GM19438 (cell line): ENCODE measurements around the gene CPNE9.

Experiments
- ATAC-seq: cut with Tn5 transposase; IDR thresholded peaks from one replicate; pipeline ENCODE4 v1.9.1; 2021; ENCODE audit warnings: low read depth; ENCODE audit not compliant: unreplicated experiment

Gene CPNE9, protein sequence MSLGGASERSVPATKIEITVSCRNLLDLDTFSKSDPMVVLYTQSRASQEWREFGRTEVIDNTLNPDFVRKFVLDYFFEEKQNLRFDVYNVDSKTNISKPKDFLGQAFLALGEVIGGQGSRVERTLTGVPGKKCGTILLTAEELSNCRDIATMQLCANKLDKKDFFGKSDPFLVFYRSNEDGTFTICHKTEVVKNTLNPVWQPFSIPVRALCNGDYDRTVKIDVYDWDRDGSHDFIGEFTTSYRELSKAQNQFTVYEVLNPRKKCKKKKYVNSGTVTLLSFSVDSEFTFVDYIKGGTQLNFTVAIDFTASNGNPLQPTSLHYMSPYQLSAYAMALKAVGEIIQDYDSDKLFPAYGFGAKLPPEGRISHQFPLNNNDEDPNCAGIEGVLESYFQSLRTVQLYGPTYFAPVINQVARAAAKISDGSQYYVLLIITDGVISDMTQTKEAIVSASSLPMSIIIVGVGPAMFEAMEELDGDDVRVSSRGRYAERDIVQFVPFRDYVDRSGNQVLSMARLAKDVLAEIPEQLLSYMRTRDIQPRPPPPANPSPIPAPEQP

DNA sequence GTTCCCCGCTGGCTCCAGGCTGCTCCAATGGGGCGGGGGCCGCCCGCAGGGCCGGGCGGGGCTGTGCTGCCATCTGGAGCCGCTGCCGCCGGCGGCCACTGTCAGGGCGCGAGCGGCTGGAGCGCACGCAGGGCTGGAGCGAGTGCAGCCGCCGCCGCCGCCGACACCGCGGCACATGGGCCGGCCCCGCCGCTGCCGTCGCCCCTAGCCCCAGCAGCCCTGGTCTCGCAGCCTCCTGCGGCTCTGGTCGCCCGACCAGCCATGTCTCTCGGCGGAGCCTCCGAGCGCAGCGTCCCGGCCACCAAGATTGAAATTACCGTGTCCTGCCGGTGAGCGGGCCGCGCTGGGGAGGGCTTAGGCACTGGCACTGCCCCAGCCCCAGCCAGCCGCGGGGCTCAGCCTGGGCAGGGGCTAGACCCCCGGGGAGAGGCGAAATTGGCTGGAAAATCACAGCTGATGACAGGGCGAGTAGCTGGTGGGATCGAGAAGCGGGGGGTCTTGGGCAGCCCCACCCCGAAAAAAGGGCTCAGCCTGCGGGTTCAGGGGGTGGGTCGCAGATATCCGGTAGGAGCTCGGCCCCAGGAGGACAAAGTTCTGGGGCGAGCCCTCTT lies at the start of gene CPNE9:
TSS of gene CPNE9 (plus strand) at position 98 of the 611 bp plus-strand sequence. CDS start at position 262, 164 bp downstream.
- ATAC-seq = no peak

DNA sequence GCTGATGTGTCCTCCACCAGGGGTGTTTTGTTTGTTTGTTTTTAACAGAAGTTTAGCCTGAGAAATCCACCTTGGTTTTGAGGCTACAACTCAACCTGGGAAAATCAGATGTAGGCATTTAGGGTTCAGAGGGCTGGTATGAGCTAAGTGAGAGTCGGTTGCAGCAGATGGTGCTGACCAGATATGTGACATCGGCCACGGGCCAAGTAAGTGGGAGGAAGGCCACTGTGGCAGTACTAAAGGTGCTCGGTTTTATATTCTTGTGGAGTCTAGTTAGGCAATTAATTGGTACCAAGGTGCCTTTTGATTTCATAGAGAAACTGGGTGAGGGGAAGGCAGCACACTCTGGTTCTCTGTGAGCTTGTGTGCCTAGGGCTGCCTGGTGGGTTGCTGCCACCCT lies 43.8 kb upstream of the CPNE9 start:
- no peak for ATAC-seq

DNA sequence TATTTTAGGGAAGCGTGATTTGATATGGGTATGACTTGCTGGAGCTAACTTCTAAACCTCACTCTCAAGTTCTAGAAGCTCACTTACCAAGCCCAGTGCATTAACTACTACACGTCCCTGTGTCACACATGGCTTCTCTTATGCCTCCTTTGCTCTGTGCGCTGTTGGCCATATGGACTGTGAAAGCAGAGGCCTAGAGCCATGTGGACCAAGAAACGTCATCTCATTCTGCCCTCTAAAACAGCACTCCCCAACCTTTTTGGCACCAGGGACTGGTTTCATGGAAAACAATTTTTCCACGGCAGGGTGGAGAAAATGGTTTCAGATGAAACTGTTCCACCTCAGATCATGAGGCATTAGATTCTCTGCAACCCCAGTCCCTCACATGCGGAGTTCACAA lies 42.7 kb upstream of the CPNE9 start:
- no peak for ATAC-seq

DNA sequence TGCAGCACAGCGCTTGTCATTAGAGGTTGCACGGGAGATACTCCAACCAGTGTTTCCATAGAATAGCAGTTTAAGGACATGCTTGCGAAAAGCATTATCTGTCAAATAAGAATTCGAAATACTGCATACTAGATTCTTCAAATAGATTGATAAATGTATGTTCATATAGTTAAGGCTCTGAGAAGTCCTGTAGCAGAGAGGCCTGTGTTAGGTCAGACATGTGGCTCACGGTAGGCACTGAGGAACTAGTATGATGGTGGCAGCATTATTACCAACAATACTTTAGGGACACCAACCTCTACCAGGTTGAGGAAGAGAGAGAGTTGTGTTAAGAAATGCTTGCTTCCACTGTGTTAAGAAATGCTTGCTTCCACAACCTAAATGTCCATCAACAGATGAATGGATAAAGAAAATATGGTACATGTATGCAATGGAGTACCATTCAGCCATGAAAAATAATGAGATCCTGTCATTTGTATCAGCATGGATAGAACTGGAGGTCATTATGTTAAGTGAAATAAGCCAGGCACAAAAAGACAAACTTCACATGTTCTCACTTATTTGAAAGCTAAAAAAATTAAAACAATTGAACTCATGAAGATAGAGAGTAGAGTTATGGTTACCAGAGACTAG lies 39.4 kb upstream of the CPNE9 start:
- ATAC-seq = no peak

DNA sequence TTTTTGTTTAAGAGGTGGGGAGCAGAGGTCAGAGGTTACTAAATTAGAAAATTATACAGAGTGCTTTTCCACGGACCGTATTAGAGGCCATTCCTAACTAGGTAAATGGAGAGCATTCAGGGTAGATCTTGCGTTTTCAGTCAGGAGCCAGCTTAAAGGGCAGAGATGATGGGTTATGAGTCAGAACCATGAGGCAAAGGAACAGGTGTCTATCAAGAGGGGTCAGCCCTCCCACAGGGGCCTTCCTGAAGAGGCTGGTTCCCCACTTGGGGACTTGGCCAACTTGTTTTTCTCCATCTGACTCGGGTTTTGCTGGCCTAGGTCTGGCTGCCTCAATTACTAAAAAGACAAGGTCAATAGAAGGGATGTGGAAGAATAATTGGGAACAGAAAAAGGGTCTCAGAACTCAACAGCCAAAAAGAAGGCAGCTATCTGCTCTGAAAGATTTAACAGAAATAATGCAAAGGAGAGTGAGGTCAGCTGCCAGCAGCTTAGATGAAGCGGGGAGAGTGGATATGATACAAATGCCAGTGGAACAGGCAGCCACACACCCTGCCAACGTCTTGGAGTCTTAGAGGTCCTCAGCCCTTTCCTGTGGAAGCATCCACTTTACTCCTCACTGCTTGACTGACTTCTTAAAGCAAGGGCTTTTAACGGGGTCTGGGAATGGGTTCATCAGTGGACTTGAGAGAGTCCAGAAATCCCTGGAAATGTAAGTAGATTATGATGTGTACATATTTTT lies 36.8 kb upstream of the CPNE9 start:
- ATAC-seq = no peak

DNA sequence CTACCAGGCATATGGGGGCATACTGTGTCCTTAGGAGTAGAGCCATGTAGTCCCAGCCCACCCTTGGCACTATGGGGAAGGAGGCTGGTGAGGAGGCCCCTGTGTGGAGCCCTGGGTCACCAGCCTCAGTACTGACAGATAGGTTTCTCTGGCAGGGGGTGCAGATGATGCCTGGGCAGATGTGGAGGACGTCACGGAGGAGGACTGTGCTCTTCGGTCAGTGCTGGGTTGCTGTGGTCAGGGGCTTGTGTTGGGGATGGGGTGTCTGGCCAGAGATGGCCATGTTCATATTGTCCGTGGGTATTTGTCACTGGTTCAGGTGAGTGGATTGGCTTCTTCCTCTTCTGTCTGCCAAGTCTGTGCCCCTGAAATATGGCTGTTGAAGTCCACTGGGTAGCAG lies 34.4 kb upstream of the CPNE9 start:
- ATAC-seq = no peak

DNA sequence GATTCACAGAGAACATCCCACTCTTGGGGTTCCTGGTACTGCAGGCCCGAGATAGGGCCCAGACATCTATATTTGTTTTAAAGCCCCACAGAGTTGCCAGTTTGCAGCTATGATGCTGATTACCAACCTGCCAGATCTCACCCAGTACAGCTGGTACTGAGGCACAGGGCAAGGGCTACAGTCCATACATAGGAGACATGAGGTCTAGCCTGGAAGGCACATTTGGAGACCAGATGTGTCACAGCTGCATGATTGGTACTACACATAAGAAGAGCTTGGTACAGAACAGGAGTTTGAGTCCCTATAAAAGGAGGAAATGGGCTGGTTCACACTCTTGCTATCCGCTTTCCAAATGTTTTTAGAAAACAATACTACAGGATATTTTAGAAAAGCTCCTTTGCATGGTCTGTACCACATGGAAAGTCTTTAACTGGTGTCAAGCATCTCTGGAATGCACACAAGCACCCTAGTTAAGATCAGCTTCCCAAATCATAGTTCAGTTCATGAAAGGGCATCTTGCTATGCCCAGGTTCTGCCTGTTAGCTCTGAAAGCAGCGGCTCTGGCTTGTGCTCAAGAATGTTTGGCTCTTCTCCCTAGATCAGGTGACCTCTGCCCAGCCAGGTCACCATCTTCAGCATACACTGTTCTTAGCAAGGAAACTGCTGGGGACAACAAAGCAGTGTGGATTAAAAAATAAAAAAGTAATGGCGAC lies 33.8 kb upstream of the CPNE9 start:
- no peak for ATAC-seq

DNA sequence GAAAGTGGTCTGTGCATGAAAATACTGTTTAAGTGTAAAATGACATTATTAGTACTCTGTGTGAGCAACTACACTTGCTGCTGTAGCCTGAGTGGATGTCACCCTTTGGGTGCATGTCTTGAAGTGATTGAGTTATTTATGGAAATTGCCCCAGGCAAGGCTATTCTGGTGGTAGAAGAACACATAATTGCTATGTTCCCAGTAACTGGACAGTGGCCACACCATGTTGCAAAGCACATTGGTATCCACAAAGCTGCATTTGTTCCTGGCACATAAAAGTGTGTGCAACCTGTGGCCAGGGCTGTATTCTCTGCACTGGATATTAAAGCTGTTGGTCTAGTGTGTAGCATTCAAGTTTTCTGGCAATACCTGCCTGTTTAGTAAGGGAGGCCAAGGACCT lies 30.6 kb upstream of the CPNE9 start:
- no peak for ATAC-seq

DNA sequence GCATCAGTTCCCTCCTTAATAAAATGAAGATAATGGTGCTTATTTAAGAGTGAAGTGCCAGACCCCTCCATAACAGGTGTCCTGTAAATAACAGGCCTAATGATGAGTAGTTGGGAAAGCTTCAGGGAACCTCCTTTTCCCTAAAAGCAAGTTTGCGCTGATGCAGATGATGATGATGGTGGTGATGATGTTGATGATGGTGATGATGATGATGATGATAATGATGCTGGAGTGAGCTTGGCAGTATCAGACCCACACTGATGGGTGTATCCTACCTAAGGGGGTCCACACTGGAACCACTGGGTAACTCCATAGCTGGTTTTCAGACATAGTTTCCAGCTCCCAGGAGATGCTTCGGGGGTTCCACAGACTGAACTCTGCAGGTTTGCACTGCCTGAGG lies 29.9 kb upstream of the CPNE9 start:
- ATAC-seq = no peak

DNA sequence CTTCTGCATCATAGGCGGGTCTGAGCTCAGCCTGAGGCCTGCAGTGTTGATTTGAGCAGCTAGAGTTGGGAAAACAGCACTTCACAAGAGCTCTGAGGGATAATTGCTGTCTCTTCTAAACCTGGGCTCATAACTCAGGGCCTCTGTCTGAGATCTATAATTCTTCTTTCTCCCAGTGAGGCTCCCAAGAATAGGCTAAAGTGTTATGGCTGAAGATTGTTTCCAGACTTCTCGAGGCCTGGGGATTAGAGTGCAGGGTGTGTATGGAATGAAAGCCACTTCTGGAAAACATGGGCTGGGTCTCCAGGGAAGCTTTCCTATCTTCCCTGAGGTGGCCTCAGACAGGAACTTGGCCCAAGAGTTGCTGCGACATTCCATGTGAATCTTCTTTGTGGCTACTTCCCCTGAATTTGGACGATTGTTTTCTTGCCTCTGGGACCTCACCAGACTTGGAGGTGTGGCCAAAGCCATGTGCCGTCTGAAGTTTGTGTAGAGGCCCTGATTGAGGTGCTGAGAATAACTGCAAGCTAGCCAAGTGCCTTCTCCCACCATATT lies 27.8 kb upstream of the CPNE9 start:
- no peak for ATAC-seq

DNA sequence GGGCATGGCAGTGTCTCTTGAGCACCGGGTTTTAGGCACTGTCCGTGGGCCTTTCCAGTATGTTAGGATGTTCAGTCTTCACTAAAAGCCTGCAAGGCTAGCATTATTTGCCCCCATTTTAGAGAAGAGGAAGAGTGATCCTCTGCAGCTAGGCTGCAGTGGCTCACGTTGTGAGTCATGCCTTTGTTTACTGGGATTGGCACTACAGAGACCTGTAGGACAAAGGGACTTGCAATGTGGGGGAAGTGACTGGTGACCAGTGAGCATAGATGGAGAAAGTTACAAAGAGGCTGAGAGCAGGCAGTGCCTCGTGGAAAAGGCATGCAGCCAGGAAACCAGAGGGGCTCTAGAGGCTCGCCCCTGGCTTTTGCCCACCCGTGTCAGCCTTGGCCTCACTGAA lies 26.8 kb upstream of the CPNE9 start:
- ATAC-seq = no peak

DNA sequence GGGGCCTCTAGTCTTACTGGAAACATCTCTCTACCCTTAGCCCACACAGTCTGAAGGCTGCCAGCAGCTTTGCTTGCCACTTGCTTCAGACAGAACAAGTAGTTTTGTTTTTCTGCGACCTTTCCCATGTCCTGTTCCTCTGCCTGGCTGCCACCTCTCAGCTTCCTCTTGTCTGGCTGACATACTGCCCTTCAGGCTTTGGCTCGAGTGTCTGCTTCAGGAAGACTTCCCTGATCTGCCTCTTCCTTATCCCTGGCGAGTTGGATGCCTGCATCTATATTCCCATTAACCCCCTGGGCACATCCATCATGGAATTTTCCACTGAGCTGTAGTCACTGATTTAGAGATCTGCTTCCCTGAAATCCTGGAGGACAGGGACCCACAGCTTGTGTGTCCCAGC lies 25.1 kb upstream of the CPNE9 start:
- ATAC-seq = no peak

DNA sequence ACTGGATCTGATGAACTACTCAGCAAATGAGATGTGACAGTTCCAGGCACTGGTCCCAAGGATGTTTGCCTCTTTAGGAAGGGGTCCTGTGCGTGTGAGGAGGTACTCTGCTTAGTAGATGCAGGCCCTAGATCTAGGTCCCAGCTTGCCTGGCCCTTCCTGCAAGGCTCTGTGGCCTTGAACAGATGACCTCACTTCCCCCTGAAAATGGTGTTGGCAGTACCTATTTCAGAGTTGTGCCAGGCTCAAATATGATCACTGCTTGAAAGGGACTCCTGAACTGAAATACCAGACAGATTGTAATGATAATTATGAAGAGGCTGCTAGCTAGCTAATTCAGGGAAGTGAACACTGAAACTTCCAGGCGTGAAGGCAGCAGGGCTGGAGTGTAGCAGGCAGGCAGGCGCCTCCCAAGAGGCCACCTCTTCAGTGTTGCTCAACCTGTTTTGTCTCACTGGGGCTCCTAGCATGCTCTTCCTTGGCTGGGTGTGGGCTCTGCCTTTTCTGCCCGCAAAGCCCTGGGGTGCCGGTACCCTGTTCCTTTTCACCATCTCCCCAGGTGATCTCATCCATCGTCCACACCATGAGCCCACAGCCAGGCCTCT lies 24.1 kb upstream of the CPNE9 start:
- ATAC-seq = no peak

DNA sequence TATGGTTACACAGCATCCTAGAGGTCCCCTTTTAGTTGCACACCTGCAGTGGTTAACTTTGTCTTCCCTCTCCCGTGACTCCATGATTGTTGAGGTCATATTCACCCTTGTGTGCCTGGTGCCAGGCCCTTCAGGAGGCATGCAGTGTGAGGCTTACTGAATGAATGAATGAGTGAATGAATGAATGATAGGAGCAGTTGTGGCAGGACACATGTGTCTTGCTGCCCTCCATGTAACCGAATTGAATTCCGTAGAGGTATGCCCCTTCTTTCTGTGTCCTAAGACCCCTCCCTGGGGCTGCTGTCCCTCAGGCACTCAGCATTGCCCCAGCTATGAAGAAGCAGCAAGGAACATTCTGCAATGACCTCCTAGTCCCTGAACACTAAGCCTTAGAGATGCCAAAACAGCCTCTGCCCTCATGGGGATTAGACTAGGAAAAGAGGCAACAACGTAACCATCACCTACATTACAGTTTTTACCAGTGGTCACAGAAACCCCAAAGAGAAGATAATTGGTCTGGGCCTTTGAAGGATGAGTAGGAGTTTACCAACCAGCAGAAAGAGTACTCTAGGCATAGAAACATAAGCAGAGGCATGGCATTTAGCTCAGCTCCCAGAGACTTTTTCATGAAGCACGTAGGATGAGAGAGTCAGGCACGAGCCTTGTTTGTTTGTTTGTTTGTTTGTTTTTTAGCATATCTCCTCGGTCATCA lies 22.5 kb upstream of the CPNE9 start:
- ATAC-seq = no peak

DNA sequence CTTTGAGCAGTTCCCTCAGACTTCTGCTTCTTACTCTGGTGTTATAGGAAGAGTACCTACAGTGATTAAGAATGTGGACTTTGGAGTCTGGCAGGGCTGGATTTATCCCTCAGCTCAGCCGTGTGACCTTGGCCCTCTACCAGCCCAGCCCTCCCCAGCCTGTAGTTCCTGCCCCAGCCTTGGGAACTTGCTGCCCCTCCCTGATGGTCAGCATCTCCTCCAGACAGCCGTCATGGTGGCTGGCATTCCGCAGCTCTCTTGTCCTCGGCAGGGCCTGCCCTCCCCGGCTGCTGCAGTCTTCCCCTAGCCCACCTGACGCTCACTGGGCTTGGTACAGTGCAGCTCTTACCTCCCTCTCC lies 21.9 kb upstream of the CPNE9 start:
- ATAC-seq = no peak

DNA sequence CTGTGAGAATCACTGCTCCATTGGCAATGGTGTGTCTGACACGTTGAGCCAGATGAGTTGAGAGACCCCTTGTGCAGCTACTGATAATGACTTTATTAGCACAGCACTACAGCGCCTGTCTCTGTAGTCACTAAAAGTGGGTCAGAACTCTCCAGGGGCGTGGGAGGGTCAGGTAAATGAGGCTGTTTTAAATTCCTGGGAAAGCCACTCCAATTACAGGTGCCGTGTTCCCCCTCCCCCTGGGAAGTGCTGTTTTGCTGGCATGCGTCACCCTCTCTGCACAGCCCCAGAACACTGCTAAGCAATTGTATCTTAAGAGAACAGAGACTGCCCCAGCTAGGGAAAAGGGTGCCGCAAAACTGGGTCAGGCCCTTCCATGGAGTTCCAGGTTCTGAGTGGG lies 21.5 kb upstream of the CPNE9 start:
- ATAC-seq = no peak

DNA sequence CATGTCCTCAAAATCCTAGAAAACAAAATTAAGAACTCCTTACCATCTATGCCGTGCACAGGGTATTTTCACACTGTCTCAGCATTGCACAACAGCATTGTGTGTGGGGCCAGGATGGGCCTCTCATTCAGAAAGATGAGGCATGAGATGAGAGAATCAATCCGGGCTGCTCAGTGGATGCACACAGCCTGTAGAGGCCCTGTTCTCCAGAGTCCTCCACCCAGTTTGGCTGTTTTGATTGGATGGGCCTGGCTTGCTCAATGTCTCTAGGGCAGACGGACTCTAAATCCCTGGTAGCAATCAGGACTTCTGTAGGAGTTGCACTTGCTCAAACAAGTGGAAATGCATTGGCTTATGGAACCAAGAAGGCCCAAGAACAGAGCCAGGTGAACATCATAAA lies 20.2 kb upstream of the CPNE9 start:
- no peak for ATAC-seq

DNA sequence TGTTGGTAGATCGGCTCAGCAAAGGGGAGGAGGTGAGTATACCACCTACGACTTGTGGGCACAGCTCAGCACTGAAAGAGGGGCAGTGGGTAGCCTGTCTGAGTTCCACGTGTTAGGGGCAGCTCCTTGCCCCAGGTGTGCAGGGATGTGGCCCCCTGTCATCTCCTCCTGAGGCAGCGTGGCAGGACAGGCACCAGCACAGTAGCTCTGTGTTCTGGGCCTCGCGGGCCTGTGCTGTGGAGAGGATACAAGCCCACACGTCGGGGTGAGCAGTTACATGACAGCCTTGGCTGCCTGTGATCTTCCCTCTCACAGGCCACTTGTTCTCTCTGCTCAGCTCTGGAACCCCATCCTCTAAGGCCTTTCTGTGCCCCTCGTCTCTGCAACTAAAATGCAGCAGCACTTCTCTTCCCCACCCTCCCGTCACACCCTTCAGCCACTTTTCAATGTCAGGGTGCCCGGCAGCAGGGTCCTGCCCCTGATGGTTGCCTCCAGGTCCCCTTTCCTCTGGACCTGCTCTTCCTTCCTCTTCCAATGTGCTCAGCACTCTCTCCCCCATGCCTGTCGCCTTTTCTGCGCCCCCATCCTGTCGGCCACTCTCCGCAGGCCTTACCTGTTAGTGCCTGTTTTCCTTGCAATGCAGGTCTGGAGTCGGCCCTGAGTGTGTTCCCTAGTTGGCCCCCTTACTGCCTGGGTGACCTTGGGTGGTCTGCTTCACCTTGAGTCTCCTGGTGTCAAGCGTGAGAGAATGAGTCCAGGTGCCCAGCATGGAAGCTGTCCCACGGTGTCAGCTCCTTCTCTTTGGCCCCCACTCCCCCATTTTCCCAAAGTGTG lies 18.2 kb upstream of the CPNE9 start:
- ATAC-seq = no peak
